DLD1 (cell line): ENCODE data around the gene ARL15.
"Not testable (repeated sequence)": the region's sequence is repeated elsewhere in the genome, so short reads cannot be mapped to it uniquely, and the experiment has no call there.

Experiments used
- in situ Hi-C: cut with HindIII; loops from 2 replicates; pipeline ENCODE4 v1.10.0; 2017; ENCODE audit warnings: low sequenced_read_pairs

ARL15 gene

GRCh38 chr5:54310433-54311175 lies at the start of gene ARL15:
ARL15 (minus strand) TSS chr5:54310573.
- in situ Hi-C loops = no loop called here

DNA sequence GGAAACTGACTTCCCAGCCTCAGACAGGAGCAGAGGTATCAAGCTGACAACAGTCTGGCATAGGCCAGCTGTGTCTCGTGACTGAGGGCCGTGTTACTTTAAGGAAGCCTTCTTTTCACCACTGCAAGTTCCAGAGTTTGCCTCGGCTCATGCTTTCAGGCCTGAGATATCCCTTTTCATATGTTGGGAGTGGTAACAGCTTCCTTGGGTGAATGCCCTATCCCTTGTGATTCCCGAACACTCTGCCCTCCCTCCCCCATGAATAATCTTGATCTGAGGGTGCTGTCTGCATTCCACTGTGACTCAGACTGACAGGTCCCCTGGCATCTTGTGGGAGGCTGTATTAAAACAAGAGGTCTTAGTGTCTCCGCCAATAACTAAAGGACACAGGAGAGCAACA lies 49.7 kb upstream of the ARL15 start:
- in situ Hi-C loops = no loop called here

- in situ Hi-C loops = no loop called here
Measured at GRCh38 chr5:54357408-54358058, 47.2 kb upstream of the ARL15 start.

DNA sequence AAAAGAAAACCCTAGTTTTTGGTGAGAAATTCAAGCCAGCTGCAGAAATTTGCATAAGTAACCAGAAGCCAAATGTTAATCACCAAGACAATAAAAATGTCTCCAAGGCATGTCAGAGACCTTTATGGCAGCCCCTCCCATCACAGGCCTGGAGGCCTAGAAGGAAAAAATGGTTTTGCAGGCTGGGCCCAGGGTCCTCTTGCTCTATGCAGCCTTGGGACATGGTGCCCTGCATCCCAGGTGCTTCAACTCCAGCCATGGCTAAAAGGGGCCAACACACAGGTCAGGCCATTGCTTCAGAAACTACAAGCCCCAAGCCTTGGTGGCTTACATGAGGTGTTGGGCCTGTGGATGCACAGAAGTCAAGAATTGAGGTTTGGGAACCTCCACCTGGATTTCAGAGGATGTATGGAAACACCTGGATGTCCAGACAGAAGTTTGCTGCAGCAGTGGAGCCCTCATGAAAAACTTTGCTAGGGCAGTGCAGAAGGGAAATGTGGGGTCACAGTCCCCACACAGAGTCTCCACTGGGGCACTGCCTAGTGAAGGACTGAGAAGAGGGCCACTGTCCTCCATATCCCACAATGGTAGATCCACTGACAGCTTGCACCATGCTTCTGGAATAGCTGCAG lies 43.7 kb upstream of the ARL15 start:
- in situ Hi-C loops = not testable (repeated sequence)

DNA sequence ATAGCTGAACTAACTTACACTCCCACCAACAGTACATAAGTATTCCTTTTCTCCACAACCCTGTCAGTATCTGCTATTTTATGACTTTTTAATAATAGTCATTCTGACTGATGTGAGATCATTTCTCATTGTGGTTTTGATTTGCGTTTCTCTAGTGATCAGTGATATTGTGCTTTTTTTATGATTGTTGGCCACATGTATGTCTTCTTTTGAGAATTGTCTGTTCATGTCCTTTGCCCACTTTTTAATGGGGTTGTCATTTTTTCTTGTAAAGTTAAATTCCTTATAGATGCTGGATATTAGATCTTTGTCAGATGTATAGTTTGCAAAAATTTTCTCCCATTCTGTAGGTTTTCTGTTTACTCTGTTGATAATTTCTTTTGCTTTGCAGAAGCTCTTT lies 42.2 kb upstream of the ARL15 start:
- in situ Hi-C loops = not testable (repeated sequence)

GRCh38 chr5:54347221-54347865 lies 37.0 kb upstream of the ARL15 start:
- in situ Hi-C loops = no loop called here

DNA sequence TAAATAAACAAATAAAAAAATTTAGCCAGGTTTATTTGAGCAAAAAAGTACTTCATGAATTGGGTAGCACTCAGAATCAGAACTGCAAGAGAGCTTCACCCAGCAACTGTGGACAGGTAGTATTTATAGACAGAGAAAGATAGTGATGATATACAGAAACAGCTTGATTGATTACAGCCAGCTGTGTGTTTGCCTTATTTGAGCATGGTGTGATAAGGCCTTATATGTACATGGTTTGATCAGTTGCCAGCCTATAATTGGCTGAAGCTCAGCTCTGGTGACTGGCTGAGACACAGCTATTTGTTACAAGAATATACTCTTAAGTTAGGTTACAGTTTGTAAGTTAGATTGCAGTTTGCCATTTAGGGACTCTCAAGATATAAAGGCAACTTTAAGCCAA lies 34.3 kb upstream of the ARL15 start:
- in situ Hi-C loops = no loop called here

- in situ Hi-C loops = no loop called here
Measured at GRCh38 chr5:54341971-54342370, 31.6 kb upstream of the ARL15 start.

DNA sequence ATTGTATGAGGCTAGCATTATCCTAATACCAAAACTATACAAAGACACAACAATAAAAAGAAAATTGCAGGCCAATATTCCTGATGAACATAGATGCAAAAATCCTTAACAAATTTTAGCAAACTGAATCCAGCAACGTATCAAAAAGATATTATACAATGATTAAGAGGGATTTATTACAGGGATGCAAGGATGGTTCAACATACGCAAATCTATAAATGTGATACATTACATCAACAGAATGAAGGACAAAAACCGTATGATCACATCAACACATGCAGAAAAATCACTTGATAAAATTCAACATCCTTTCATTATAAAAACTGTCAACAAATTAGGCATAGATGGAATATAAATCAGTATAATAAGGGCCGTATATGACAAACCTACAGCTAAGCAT lies 27.1 kb upstream of the ARL15 start:
- in situ Hi-C loops = no loop called here

DNA sequence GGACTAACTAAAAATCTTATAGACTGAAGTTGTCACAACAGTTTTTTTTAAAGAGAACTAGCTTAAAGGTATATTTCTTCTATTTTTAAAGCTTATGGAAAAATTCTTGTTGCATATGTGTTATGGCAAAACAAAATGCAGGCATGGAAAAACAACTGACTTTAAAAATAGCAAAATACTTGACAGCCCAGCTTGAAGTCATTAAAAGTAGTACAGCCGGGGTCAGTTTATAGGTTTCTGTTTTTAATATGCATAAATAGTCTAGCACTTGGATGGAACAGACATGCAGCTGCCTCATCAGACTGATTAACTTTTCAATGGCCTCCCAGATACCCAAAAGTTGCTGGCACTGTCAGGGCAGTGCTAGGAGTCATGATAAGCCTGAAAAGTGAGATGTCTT lies 22.3 kb upstream of the ARL15 start:
- in situ Hi-C loops = no loop called here

- in situ Hi-C loops = no loop called here
Measured at GRCh38 chr5:54329731-54330709, 19.6 kb upstream of the ARL15 start.

DNA sequence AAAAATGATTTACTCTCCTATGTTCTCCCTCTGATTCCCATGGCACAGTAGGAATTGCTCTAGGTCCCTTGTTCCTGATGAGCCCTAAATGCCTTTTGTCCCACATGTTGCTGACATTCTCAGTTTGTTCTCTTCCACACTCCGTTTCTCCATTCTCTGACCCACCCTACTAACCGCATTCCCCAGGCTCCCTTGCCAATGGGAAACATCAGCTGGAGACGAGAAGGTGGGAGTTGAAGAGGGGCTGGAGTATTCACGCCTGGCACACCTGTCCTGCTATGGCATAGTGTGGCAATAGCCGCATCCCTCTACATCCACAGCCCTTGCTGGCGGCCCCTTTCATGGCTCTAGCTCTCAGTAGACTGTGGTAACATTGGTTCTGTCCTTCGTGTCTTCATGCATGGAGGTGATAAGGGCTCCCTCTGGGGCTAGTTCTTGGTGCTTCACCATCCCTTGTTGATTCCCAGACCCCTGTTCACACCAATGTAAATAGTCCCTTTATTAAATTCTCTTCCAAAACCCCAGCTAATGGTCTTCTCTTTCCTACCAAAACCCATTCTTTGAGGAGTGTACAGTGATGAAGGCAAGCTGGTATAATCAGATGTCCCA lies 16.4 kb upstream of the ARL15 start:
- in situ Hi-C loops = no loop called here

DNA sequence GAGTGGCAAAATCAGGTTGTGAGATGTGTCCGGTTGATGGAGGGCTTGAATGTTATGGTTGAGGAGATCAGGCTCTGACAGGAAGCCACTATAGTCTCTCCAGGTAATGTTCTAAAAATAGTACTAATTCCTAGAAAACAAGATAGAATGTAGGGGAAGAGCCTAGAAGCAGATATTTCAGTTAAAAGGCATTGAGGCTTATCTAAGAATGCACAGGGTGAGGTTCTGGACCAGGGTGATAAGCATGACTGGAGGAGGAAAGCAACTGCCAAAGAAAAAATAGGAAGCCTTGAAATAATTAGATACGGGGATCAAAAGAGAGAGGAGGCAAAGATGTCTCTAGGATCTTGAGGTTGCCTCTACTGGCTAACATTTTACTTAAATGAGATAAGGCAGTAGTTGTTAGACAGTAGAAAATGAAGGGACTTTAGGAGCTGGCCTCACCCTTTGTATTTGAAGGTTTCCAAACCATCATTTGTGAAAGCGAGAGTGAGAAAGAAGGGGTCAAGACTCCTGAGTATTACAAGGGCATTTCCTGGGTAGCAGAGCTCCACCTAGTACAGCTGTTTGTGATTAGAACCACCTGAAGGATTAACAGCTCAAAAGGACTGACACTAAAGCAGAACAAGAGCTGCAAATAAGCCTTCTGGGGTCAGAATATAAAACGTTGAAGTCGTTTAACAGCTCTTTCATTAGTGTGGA lies 15.4 kb upstream of the ARL15 start:
- in situ Hi-C loops = no loop called here

DNA sequence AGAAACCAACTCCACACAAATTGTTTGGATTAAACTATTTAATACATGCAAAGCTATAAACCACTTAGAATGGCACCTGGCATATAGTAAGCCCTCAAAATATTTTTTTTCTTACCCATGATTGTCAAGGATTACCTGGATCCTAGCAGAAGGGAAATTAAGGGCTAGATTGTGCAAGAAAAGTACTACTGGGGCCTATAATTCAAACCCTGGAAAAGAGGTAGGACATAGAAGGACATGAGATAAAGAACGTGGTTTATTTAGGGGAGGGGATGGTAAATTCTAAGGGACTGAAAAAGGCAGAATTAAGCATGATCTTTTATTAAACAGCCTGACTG lies 14.9 kb upstream of the ARL15 start:
- in situ Hi-C loops = no loop called here

DNA sequence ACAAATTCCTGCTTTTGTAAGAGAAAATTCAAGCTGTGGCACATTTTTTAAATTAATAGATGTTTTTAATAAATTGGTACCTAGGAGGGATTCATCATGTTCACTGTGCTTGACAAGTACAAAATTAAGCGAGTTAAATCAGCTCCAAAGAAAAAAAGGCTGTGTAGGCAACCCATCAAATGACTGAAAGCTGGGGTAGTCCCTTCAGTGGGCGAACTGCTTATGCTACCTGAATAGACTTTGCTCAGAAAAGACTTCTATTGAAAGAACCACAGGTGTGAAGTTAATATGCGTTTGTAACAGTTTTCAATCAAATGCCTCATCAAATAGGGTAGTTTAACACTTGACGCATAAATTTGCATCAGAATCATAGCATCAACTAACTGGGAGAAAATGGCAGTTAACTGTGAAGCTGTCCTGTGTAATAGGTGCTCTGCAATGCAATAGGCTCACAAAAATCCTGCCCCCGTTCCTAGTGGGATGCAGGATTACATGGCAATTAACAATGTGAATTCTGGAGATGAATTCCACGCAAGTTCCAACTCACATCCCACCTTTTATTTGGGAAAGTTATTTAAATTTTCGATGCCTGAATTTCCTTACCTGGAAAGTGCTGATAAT lies 14.4 kb upstream of the ARL15 start:
- in situ Hi-C loops = no loop called here

DNA sequence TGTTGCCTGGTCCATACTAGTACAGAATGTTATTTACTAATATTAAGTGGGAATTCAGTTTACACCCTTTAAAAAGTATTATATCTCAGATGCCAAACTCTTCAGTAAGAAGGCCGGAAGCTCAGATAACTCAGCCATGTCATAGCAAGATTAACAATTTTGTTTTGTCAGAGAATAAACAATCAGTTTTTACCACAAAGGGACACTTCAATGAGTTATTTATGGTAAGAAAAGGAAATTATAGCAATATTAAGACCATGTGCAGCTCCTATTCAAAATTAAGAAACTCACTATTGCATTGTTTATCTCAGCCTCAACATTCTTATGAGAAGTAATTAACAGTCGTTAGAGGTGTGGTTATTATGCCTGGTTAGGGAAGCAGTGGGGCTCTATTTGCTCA lies 13.1 kb upstream of the ARL15 start:
- in situ Hi-C loops = no loop called here

GRCh38 chr5:54320256-54320655 lies 9.9 kb upstream of the ARL15 start:
- in situ Hi-C loops = no loop called here

DNA sequence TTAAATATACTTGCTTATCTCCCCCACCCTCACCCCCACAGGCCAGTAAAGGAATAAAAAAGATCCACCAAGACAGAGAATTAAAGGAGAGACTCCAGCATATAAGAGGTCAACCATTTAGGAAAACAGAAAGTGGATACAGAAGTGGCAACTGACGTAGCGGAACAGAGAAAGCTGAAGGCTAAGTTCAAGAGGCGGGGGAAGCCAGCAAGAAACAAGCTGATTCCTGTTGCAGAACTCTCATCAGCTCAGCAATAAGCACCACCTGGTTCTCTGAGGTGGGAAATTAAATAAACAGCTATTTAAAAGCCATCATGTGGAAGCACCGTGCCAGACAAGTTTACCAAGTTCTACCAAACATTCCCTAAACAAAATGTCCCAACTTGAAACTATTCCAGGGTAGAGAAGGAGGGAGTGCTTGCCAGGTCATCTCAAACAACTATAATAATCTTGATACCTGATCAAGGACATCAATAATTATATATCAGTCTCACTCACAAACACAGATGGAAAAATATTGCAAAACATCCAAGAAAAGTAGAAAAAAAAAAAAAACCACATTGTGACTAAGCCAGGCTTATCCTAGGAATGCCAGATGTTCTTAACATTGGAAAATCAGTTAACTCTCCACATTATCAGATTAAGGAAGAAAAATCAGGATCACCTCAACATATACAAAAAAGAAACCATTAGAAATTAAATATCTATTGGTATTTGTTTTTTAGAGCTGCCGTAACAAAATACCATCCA lies 7.3 kb upstream of the ARL15 start:
- in situ Hi-C loops = no loop called here
